NCI-H146 (cell line): ENCODE measurements around the gene TMEM132E.
A peak's percentile ranks its signal among the peaks of the same experiment; 100 is the strongest.

Source experiments
- DNase-seq: peaks from one replicate; lab custom pipeline; 2025; lab: John Stamatoyannopoulos, UW

The TMEM132E gene

DNA sequence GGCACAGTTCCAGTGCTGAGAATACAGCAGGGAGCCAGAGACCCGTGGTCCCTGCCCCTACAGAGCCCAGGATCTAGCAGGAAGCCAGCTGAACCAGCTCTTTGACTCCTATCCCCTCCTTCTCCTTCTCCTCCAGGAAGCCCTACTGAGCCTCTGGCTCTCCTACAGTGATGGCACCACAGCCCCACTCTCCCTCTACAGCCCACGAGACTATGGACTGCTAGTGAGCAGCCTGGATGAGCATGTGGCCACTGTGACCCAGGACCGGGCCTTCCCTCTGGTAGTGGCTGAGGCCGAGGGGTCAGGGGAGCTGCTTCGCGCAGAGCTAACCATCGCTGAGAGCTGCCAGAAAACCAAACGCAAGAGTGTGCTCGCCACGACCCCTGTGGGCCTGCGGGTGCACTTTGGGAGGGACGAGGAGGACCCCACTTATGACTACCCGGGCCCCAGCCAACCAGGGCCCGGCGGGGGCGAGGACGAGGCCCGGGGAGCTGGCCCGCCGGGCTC is 57.7 kb downstream of the TMEM132E start:
- no peak for DNase-seq

DNA sequence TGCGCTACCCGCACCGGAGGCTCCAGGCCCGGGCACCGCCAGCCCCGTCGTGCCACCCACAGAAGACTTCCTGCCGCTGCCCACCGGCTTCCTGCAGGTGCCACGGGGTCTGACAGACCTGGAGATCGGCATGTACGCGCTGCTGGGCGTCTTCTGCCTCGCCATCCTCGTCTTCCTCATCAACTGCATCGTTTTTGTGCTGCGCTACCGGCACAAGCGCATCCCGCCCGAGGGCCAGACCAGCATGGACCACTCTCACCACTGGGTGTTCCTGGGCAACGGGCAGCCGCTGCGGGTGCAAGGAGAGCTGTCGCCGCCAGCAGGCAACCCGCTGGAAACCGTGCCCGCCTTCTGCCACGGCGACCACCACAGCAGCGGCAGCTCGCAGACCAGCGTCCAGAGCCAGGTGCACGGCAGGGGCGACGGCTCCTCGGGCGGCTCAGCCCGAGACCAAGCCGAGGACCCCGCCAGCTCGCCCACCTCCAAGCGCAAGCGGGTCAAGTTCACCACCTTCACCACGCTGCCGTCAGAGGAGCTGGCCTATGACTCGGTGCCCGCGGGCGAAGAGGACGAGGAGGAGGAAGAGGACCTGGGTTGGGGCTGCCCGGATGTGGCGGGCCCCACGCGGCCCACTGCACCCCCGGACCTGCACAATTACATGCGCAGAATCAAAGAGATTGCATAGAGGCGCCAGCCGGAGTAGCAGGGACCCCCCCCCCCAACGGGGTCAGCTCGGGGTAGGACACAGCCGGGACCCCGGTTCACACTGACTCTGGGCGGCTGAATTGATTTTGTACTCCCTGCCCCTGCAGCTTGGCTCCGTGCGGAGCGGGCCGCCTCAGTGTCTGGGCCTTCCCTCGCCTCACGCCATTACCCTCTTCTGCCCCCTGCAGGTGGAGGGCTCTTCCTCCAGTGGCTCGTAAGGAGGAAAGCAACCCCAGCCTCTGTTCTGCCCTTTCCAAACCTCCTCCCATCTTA is 58.5 kb downstream of the TMEM132E start:
- DNase-seq, result peak; percentile 37

DNA sequence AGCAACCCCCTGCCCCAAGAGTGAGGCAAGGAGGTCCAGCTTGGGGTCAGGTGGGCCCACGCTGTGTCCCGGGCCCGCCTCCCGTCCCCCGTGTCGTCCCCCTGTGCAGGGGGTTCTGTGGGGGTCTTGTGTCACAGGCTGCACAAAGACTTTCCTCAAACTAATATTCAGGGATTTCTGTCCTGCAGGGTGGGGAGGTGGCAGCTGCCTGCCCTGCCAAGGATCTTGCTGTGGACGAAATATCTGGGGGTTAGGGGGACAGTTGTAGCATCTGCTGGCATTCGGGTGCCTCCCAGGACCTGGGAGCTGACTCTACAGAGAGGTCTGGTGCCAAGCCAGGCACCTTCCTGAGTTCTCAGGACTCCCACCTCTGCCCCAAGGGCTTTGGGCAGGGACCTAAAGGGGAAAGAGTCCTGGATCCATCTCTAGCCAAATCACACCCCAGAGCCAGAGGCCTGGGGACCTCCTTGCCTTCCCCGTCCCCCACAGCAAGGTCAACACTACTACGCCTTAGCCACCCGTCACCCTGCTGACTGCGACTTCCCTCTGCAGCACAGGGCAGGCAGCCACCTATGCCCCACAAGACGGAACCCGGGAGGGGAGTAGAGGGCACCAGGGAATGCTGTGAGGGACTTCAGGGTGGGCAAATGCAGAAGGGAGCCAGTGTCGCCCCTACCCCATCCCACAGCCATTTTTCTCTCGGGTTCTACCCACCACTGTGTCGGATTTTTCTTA is 59.3 kb downstream of the TMEM132E start:
- no peak for DNase-seq

DNA sequence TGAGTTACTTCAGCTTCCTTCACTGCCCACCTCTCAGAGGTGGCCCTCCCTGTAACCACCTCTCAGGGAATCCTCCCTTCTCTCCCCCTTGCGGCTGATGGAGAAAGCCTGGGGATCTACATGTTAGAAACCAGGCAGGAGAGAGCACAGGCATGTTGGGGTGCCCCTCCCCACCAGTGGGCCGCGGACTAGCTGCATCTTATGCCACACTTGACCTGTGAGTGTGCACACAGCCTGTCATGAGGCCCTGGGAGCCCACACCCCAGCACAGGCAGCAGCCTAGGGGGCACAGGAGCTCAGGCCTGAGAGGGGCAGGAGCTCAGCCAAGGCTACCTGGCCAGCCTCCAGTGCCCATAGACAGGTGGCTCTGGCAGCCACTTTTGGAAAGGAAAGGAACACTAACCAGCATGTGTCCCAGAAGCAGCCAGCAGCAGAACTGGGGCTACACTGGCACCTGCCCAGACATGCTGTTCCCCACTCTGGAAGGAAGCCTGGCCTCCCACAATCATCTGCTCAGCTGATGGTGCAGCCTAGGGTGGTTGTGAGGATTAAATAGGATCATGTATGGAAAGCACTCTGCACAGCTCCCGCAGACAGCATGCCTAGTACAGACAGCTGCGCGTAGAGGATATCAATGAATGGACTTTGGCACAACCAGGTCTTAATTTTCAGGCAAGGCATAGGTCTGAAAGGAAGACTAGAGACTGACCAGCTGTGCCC is 60.5 kb downstream of the TMEM132E start:
- DNase-seq, result no peak

DNA sequence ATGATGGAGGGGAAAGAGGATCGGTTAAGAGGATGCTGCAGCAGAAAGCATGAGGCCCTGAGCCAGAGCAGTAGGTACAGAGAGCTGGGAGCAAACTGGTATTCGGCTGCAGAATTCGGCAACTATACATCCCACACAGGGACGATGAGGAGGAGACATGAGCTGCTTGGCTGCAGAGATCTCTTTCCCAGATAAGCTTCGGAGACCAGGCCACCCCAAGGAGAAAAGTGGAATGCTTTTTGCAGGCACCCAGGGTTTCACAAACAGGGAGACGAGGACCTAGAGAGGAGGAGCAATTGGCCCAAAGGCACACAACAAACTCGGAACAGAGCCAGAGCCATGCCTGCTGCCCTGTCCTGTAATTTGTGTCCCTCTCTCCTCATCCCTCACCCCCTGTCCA is 62.0 kb downstream of the TMEM132E start:
- no peak for DNase-seq

DNA sequence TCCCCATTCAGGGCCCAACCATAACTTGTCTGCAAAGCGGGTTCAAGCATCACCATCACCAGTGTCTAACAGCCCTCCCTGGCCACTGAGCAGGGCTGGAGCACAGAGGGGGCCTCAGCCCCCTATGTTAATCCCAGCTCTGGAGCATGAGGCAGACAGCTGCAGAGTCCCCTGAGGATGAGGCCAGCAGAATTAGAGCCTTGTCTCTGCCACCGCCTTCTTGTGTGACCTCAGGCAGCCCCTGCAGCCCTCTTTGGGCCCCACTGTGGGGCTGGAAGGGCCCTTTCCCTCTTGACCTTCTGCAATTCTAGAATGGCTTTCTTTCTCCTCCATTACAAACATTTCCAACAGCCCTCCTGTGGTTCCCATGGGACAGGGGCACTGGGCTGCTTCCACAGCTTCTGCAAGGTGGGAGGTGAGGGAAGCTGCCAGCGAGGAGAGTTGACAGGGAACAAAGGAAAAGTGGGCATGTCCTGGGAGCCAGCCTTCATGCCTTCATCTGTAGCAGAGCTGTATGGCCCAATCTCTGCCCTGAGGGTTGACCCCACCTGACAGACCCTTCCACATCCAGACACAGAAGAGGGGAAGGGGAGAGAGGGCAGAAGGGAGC is 65.7 kb downstream of the TMEM132E start:
- no peak for DNase-seq

DNA sequence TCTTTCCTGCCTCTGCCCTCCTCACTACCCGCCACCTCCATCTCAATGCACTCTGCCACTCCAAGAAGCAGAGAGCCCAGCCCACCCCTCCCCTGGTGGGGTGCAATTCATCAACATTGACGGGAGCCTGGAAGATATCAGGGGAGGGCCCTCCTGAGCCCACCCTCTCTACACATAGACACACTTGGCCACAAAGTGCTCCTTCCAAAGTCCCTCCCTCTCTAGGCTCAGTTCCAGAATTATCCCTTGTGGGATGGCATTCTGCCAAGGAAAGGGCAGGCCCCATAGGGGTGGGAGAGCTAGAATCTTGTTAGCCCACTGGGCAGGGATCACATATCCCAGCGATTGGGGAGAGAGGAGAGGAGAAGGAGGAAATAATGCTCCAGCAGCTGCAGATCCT is 66.2 kb downstream of the TMEM132E start:
- no peak for DNase-seq

DNA sequence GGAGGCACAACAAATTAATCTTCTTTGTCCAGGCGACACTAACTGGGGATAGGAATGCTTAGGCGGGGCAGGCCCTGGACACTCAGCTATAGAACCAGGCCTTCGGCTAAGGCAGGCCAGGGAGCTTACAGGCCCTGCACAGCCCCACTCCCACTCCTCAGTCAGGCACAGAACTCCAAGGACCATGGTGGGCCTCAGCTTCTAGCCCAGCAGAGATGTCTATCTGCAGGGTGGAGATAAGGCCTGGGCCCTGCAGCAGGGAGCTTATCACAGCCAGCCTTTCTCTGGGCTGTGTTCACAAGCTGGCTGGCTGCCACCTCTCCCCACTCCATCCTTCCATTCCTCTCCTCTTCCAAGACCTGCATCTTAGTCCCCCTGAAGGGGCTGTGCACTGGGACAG is 68.1 kb downstream of the TMEM132E start:
- no peak for DNase-seq

DNA sequence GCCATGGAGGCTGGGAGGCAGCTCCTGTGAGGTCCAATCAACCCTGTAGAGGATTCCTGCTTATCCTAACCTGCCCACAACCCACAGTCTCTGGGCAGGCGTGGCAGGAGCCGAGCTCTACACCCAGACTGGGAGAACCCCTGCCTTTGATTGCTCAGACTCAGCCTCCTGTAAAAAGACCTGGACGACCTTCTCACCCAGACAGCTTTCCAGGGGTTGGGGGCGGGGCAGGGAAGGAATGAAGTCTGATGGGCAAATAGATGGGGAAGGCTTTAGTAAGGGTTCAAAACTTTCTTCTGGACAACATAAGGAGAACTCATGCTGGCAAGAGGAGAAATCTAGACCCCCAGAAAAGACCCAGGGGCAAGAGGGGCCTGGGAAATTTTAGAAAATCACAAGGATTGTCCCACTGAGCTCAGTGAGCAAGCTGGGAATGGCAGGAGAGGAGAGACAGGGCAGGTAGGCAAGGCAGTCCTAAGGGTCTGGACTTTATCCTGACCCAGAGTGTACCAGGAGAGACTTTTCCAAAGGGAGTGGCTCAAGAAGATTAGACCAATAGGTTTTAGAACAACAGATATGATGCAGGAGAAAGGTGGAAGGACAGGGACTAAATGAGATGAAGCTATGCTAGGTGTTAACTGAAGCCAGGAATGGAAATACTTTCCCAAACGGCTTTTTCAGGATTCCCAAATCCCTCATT is 70.8 kb downstream of the TMEM132E start:
- DNase-seq, result no peak

DNA sequence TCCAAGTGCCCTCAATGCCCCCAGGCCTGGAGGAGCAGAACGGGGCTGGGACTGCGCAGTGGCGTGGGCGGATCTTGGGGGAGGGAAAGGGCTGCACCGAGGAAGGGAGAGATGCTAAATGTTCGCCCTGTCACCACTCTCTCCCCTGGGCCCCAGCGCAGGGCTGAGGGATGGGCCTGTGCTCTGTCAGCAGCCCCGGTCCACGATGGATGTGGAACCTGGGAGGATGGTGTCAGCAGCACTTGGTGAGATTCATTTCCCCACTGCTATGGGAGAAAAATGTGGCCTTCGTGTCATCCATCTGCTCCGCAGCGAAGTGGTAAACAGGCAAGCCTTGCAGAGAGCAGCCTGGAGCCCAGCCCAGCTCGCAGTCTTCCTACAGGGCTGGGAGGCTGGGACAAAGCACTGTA is 72.0 kb downstream of the TMEM132E start:
- DNase-seq, result no peak

DNA sequence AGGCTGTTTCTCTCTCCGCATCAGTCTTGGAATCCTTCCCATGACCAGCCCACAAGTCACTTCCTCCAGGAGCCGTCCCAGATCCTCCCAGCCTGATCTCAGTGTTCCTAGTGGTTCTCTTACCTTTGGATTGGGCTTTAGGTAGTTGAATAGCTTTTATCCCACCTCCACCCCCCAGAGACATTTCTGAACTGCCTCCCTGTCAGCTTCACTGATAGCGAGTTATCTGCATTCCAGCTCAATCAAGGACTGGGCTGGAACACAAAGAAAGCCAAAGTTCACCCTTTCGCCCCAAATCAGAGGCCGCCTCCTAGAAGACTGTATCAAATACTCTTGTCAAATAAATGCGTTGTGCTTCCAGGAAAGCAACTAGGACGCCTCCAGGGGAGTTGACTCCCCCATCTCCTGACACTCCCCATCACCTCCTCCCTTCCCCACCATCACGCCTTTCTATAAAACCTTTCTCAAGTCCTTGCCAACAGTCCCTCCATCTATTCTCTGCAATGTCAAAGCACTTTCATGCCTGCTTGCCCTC is 72.7 kb downstream of the TMEM132E start:
- no peak for DNase-seq

DNA sequence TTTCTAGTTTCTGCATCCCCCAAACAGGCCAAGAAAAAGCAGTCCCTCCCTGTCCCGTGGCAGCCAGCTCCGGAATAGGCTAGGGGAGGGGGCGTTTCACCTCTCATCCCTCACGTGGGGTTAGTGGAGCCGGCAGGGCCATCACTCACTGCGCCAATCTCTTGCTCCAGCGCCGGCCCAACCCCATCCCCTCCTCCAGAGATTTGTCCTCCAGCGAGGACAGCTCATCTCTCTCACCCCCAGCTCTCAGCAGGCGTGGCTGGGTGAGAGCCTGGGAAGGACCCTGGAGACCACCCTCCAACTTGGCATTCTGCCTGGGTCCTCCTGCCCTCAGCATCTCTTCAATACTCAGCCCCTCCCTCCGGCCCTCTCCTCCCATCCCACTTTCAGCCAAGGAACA is 74.1 kb downstream of the TMEM132E start:
- DNase-seq, result no peak

DNA sequence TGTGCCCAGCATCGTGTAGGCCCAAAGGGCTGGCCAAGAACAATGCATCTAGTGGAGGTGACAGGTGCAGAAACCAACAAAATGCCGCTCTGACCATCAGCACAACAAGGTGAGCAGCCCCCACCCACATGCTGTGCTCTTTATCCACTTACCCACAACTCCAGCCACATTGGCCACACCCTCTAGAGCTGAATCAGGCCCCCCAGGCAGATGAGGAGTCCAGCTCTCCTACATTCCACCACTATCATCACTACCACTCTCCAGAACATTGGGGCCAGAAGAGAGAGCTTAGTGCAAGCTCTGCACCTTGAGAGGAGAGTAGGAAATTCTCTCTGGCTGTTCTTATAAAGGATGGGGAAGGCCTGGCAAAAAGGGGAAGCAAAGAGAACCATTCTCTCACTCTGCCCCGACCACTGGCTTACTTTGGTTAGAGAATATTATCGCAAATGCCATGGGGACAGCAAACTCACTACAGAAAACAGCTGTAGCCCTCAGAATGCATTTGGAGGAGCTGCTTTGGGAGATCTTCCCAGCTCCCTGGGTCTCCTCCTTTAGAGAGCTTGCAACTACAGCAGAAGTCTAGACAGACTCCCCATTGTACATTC is 75.0 kb downstream of the TMEM132E start:
- no peak for DNase-seq

DNA sequence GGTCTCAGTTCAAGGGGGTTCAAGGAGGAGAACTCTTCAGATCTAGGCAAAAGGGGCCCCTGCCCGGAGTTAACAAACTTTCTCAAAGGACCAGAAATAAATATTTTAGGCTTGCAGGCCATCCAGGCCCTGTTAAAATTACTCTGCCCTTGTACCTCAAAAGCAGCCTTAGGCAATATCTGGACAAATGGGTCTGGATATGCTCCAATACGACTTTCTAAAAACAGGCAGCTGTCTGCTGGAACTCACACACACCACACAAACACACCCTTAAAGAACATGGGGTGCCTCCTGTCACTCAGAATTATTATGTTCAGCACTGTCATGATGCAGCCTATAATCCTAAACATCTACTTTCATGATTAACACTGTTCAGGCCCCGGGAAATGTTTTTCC is 75.5 kb downstream of the TMEM132E start:
- no peak for DNase-seq

DNA sequence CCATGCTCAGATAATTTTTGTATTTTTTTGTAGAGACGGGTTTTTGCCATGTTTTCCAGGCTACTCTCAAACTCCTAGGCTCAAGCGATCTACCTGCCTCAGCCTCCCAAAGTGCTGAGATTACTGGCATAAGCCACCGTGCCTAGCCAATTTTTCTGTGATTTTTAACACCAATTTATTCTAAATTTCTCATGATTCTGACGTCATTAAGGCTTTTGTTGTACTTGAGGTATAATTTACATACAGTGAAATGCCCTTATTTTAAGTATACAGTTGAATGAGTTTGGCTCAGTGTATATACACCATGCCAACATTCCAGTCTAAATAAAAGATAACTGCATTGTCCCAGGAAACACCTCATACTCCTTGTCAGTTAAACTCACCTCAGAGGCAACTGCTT is 77.4 kb downstream of the TMEM132E start:
- no peak for DNase-seq

DNA sequence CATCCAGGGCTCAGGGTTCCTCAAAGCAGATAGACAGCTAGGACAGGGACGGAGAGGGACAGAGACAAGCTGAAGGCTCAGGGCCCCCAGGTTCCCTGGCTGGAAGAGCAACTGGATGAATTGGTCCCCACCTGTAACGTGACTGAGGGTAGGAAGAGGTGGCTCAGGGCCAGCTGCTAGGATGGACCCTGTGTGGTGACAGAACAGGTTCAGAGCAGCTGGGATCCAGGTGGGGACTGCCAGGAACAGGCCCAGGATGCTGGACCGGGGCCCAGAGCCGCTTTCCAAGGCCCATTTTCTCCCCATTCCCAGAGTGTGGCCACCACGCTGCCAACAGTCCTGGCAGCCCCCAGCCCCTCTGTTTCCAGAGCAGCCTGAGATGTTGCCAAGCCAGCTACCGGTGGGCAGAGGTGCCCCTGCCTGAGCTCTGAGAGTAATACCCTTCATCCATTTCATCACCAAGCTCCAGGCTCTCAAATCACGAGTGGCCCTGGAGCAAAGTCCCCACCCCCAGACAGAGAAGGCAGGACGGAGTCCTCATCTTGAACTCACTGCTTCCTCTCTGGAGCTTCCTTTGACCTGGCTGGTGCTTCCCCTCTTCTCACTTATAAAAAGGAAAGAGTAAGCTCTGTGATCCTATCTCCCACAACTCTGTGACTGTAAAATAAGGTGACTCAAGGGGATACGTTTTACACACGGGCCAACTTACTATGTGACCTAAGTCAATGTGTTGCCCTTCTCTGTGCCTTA is 79.6 kb downstream of the TMEM132E start:
- DNase-seq, result no peak

DNA sequence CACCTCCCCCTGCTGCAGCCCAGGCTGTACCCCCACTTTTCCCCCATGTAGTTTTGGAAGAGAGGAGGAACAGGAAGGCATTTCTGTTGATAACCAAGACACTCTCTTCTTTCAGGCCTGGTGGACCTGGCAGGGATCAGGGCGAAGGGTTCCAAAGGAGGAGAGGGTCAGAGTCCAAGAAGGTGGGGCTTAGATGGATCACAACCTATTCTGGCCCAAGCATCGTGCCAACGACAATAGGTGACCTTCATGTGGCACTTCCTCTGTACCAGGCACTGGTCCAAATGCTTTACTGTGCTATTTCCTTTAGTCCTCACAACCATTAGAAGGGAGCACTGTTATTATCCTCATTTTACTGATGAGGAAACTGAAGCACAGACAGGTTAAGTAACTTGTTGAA is 84.3 kb downstream of the TMEM132E start:
- no peak for DNase-seq

DNA sequence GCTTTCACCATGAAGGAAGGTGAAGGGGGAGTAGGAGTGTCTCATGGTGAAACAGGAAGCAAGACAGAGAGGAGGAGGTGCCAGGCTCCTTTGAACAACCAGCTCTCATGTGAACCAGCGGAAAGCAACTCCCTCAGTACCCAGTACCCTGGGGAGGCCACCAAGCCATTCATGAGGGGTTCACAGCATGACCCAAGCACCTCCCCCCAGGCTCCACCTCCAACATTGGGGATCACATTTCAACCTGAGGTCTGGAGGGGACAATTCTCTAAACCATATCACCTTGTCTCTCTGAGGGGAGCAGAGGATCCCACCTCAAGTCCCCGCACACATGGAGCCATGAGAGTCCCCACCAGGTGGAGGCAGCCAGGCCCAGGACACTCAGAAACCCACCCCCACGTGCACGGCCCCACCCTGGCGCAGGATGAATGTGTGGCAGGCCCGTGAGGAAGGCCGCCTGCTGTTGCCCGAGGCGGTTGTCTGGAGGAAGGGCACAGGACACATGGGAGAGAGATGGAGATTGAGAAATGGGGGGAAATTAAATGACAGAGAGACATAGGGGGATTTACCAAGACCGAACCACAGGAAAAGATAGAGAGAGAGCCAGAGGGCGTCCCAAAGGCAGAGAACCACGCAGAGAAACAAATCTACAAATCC is 85.9 kb downstream of the TMEM132E start:
- DNase-seq, result no peak
